ENCODE data around the gene BCL2.

GRCh38 chr18:63102941-63103744 is 216.4 kb downstream of the BCL2 start:
- no peak for TF ChIP-seq CTCF (IDR thresholded peaks at IDR 0.05)
- no peak for TF ChIP-seq POLR2A (IDR thresholded peaks at IDR 0.05)

Data from Peyer's patch (tissue), 4 donors.